ENCODE results near the gene PTPN1. TPM values are rescaled to one million over a fixed set of nuclear protein-coding genes. Genes with fewer than 3 reads are reported as not detected.

PTPN1 gene
- polyA plus RNA-seq, 3 donors, result 12.4 to 21.4 (median 19.1) TPM

GRCh38 chr20:50491168-50491567, 19.0 kb upstream of the PTPN1 start:
- no peak overlapping the region for H3K27ac ChIP-seq (ENCODE audit: low read depth in 1 of 2, low read length in 2 of 2)
- Mint-ChIP-seq H3K27ac (no peak overlapping the region), H3K4me1 (no peaks in the 10 kb centered on the region), H3K36me3 (no peaks in the 10 kb centered on the region), H3K9me3 (no peaks in the 10 kb centered on the region), H3K4me3 (no peak overlapping the region), H3K27me3 (ENCODE audit: low read depth in 3 of 3) (peaks cover 0 to 6% (median 5%) of the 10 kb centered on the region in 3 donors)
- intact Hi-C loops (cut with micrococcal nuclease), result no loop called here
- H3K36me3 ChIP-seq (replicated peaks in 1 of 2; ENCODE audit: control insufficient read depth in 1 of 2, insufficient read depth in 2 of 2, low read length in 2 of 2), result no peaks in the 10 kb centered on the region
- H3K9ac ChIP-seq (ENCODE audit: insufficient read depth, low read length, poor library complexity, severe bottlenecking), result no peak overlapping the region
- H3K79me2 ChIP-seq (ENCODE audit: insufficient read depth, low read length), result no peaks in the 10 kb centered on the region
- H3K9me3 ChIP-seq (replicated peaks in 1 of 2; ENCODE audit: control insufficient read depth in 1 of 2, insufficient read depth in 1 of 2, low read length in 2 of 2), result no peaks in the 10 kb centered on the region
- WGBS (ENCODE audit: insufficient coverage), result no CpG with 5 or more reads among the region's 1 CpG
- no peaks in the 10 kb centered on the region for H3K27me3 ChIP-seq (ENCODE audit: control insufficient read depth in 2 of 2, insufficient read depth in 2 of 2, low read length in 2 of 2)
- no peak for DNase-seq
- no peak overlapping the region for H3K4me3 ChIP-seq (replicated peaks in 1 of 3; ENCODE audit: low read depth in 2 of 3, low read length in 3 of 3)
- no peak overlapping the region for H2AFZ ChIP-seq (ENCODE audit: insufficient read depth, low read depth, low read length, poor library complexity, severe bottlenecking)
- H4K20me1 ChIP-seq (ENCODE audit: insufficient read depth, low read length), result no peaks in the 10 kb centered on the region
- no peaks in the 10 kb centered on the region for H3K4me1 ChIP-seq (ENCODE audit: control insufficient read depth in 1 of 2, insufficient read depth in 2 of 2, low read length in 2 of 2)
- H3K4me2 ChIP-seq (replicated peaks; ENCODE audit: extremely low read depth, low read length, poor library complexity, severe bottlenecking), result no peak overlapping the region
- no peak for TF ChIP-seq CTCF (IDR thresholded peaks at IDR 0.05)

GRCh38 chr20:50491926-50492634, 18.1 kb upstream of the PTPN1 start:
- intact Hi-C loops (cut with micrococcal nuclease), result no loop called here
- Histone ChIP-seq H3K4me1 (ENCODE audit: control insufficient read depth in 1 of 2, insufficient read depth in 2 of 2, low read length in 2 of 2) (peaks cover 5 to 7% of the 10 kb centered on the region in 2 donors), H4K20me1 (ENCODE audit: insufficient read depth, low read length) (no peaks in the 10 kb centered on the region), H3K9ac (ENCODE audit: insufficient read depth, low read length, poor library complexity, severe bottlenecking) (no peak overlapping the region), H3K4me3 (replicated peaks in 1 of 3; ENCODE audit: low read depth in 2 of 3, low read length in 3 of 3) (no peak overlapping the region), H3K27me3 (ENCODE audit: control insufficient read depth in 2 of 2, insufficient read depth in 2 of 2, low read length in 2 of 2) (no peaks in the 10 kb centered on the region), H3K4me2 (replicated peaks; ENCODE audit: extremely low read depth, low read length, poor library complexity, severe bottlenecking) (no peak overlapping the region), H3K36me3 (replicated peaks in 1 of 2; ENCODE audit: control insufficient read depth in 1 of 2, insufficient read depth in 2 of 2, low read length in 2 of 2) (no peaks in the 10 kb centered on the region), H3K79me2 (ENCODE audit: insufficient read depth, low read length) (no peaks in the 10 kb centered on the region), H3K27ac (ENCODE audit: low read depth in 1 of 2, low read length in 2 of 2) (no peak overlapping the region), H3K9me3 (replicated peaks in 1 of 2; ENCODE audit: control insufficient read depth in 1 of 2, insufficient read depth in 1 of 2, low read length in 2 of 2) (no peaks in the 10 kb centered on the region), H2AFZ (ENCODE audit: insufficient read depth, low read depth, low read length, poor library complexity, severe bottlenecking) (no peak overlapping the region)
- no peak for TF ChIP-seq CTCF (IDR thresholded peaks at IDR 0.05)
- WGBS (ENCODE audit: insufficient coverage), result 100% methylated on average over 3 of the region's 8 CpGs
- Mint-ChIP-seq H3K36me3 (no peaks in the 10 kb centered on the region), H3K27me3 (ENCODE audit: low read depth in 3 of 3) (peaks cover 0 to 6% (median 5%) of the 10 kb centered on the region in 3 donors), H3K4me3 (no peak overlapping the region), H3K9me3 (no peaks in the 10 kb centered on the region), H3K4me1 (peaks cover 7% of the 10 kb centered on the region), H3K27ac (no peak overlapping the region)
- DNase-seq, result no peak
